Retinal pigment epithelial cell (primary cell): ENCODE data around the gene CHERP.

ENCODE experiments used
- DNase-seq: peaks from one replicate; pipeline ENCODE4 v3.0.0-alpha.2; 2010; ENCODE audit warnings: low read depth
- H3K4me3 ChIP-seq: 2 replicates; pipeline ENCODE4 v1.5.1; 2011; ENCODE audit warnings: mild to moderate bottlenecking, low read length, control low read depth, moderate library complexity
- TF ChIP-seq, protein P1 (sequence below): conservative IDR thresholded peaks from 2 replicates; pipeline ENCODE4 v1.5.1; 2011; ENCODE audit warnings: low read depth, low read length, control low read depth, inconsistent platforms

The CHERP gene

DNA sequence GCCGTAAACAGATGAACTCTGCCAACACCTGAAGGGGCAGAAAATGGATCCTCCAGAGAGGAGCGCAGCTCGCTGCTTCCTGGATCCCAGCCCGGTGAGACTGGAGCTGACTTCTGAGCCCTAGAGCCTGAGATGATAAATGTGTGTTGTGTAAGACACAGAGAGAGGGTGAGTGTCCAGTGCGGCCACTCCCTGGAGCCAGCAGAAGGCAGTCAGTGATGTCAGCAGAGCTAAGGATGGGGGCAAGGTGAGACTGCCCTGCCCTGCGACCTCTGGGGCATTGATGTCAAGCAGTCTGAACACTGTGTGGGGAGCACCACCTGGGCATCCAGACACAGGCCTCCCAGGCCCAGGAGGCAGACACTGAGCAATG lies 39.7 kb upstream of the CHERP start:
- TF ChIP-seq, protein P1, sequence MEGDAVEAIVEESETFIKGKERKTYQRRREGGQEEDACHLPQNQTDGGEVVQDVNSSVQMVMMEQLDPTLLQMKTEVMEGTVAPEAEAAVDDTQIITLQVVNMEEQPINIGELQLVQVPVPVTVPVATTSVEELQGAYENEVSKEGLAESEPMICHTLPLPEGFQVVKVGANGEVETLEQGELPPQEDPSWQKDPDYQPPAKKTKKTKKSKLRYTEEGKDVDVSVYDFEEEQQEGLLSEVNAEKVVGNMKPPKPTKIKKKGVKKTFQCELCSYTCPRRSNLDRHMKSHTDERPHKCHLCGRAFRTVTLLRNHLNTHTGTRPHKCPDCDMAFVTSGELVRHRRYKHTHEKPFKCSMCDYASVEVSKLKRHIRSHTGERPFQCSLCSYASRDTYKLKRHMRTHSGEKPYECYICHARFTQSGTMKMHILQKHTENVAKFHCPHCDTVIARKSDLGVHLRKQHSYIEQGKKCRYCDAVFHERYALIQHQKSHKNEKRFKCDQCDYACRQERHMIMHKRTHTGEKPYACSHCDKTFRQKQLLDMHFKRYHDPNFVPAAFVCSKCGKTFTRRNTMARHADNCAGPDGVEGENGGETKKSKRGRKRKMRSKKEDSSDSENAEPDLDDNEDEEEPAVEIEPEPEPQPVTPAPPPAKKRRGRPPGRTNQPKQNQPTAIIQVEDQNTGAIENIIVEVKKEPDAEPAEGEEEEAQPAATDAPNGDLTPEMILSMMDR: no peak
- H3K4me3 ChIP-seq: no peak overlapping the region
- DNase-seq: no peak

- TF ChIP-seq, protein P1: no peak
- no peak overlapping the region for H3K4me3 ChIP-seq
- no peak for DNase-seq
Observed at GRCh38 chr19:16581145-16581970, 39.1 kb upstream of the CHERP start.

DNA sequence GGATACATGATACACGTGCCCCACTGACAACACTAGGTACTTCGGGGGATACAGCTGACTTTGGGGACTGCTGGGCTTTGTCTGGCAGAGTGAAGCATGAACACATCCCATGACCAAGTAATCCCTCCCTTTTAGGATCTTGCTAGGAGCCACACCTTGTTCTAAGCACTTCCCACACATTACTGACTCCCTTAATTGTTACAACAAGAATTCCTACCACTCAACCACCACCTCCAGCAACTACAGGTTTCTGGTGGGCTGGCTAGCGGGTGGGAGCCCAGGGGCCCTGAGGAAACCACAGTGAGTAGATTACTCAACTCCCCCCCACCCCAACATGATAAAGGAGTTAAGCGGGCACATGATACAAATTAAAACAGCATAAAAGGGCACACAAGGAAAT lies 37.1 kb upstream of the CHERP start:
- no peak overlapping the region for H3K4me3 ChIP-seq
- DNase-seq: peak; percentile 62
- TF ChIP-seq, protein P1: no peak

DNA sequence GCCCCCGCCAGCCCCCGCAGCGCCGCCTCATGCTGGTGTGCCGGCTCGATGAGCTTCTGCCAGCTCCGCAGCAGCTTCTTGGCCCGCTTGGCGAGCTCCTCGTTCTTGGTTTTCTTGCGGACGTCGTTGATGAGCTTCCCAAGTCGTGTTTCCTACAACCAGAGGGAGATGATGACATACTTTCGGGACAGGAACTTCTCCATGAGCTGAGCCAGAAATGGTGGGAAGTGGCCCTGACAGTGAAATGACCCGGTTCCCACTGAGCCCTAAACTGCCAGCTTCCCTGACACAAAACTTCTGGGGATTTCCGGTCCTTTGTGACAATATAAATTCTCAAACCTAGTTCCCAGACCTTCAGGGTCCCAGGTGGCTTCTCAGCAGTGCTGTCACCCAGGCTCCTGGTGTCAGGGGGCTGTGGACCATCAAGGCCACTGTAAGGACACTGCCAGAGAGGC lies 35.3 kb upstream of the CHERP start:
- DNase-seq: no peak
- TF ChIP-seq, protein P1: no peak
- H3K4me3 ChIP-seq: no peak overlapping the region

DNA sequence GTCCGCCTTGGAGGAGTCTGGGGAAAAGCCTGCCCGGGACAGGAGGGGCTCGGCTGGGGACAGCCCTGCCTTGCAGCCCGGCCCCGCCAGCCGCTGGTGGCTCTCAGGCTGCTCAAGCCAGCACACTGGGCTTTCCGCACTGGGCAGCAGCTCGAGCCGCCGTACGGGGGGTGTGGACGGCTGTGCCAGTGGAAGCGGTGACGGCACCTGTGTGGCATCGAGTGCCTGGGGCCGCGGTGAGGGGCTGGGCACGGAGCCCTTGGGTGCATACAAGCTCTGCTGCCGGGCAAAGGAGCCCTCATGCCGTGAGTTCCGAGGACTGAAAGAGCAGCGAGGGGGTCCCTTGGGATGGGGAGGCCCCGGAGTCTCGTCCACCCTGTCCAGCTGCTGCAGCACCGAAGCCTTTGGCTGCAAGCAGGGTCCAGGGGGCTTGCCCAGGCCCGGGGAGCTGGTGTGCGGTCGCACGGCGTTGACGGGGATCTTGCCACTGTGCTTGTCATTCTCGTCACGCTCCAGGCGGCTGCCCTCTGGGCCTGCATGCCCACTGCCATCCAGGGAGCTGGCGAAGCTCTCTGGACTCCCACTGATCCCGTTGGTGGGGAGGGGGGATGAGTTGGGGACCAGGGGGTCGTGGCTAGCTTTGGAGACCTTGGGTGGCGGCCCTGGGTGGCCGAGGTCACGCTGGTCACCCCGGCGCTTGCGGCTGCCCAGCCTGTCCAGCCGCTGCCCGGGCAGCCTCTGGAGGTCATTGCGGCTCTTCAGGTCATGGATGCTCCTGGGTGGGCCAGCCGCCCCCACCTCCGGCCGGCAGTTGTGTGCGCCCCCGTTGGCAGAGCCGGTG lies 34.7 kb upstream of the CHERP start:
- DNase-seq: no peak
- H3K4me3 ChIP-seq: no peak overlapping the region
- TF ChIP-seq, protein P1: no peak

DNA sequence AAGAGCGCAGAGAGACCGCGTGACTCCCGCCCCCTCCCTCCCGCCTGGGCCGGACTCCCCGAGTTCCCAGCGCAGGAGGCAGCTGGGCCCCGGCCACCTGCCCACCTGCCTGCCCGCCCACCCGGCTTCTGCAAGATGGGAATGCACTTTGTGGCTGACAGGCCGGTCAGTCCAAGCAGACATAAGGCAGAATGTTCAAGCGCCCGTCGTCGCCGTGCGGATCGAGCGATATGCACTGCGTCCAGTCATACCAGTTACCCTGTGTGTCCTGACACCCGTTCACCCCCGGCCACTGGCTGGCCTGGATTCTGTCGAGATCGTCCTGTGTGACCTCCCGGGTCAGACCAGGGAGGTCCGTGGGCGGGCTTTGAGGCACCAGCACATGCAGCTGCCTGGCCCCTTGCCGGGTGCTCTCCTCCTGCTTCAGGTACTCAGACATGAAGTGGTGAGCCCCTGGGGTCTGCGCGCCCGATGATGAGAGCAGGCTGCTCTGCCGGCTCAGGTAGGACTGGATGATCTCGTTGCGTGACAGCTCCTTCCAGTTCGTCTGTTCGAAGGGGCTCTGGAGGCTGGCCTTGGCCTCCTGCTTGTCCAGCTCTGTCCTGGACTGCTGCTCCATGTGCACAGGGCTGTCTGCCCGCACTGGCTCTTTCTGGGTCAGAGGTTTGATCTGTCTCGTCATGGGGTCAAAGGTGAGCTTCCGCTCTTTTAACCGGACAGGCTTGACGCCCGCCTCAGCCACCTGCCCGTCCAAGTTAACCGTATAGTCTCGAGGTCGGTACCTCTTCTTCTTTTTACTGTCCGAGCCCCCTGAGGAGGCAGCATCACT lies 33.8 kb upstream of the CHERP start:
- no peak for DNase-seq
- TF ChIP-seq, protein P1: no peak
- no peak overlapping the region for H3K4me3 ChIP-seq
